H1 (cell line): ENCODE data around the gene FAM240A. TPM values are rescaled to one million over a fixed set of nuclear protein-coding genes. Genes with fewer than 3 reads are reported as not detected.

Source experiments
- BRCA1 ChIP-seq: IDR thresholded peaks from 2 replicates; pipeline ENCODE4 v1.6.1; 2012; ENCODE audit warnings: low read depth, low read length, improper control_type of control experiment
- CHD7 ChIP-seq: fragments of 300-600 bp; sonication (generic); IDR thresholded peaks from 2 replicates; pipeline ENCODE4 v1.7.1; 2012; ENCODE audit warnings: low read length, moderate library complexity, mild to moderate bottlenecking, inconsistent platforms; ENCODE audit not compliant: insufficient replicate concordance
- GABPA ChIP-seq: IDR thresholded peaks from 2 replicates; pipeline ENCODE4 v1.6.1; 2011; ENCODE audit warnings: mild to moderate bottlenecking, low read length, moderate library complexity, borderline replicate concordance; ENCODE audit not compliant: insufficient read depth
- JUN ChIP-seq: IDR thresholded peaks from 2 replicates; pipeline ENCODE4 v1.6.1; 2011; ENCODE audit warnings: low read depth, mild to moderate bottlenecking, improper control_type of control experiment, low read length
- KDM4A ChIP-seq: IDR thresholded peaks from one replicate; pipeline ENCODE4 v1.7.1; 2012; ENCODE audit warnings: low read depth, mild to moderate bottlenecking, moderate library complexity, low read length, inconsistent platforms; ENCODE audit not compliant: severe bottlenecking
- RBBP5 ChIP-seq: IDR thresholded peaks from 2 replicates; pipeline ENCODE4 v1.7.1; 2012; ENCODE audit warnings: low read depth, mild to moderate bottlenecking, inconsistent platforms, low read length, moderate library complexity, borderline replicate concordance
- TAF1 ChIP-seq: IDR thresholded peaks from 2 replicates; pipeline ENCODE4 v1.6.1; 2011; ENCODE audit warnings: mild to moderate bottlenecking, low read depth, low read length
- TEAD4 ChIP-seq: IDR thresholded peaks from 2 replicates; pipeline ENCODE4 v1.6.1; 2012; ENCODE audit warnings: low read depth, low read length, inconsistent platforms, mixed read lengths
- USF2 ChIP-seq: IDR thresholded peaks from 2 replicates; pipeline ENCODE4 v1.6.1; 2011; ENCODE audit warnings: low read length, improper control_type of control experiment
- polyA plus RNA-seq, 7 experiments: library from polyadenylated mRNA; depleted of rRNA in 3 of 7; stranded (reverse) in 5 of 7; unstranded in 2 of 7; fragments of >200 nt in 5 of 7; fragments of 200-250 nt in 2 of 7; gene quantifications; 1 replicate in 5 of 7; 2 replicates in 1 of 7; 4 replicates in 1 of 7; pipeline versions ENCODE4 v1.2.1 to v1.2.3, GENCODE V29; 2011 to 2013; ENCODE audit warnings: missing spikeins in 2 of 7, mixed read lengths in 2 of 7
- total RNA-seq: library from RNA; stranded (reverse); fragmentation: NEBNext Ultra II Directional; extraction: Animal tissue kit (Norgen Biotek cat#: 25700); gene quantifications from 2 replicates; pipeline ENCODE4 v1.2.1, GENCODE V29; 2021
- TF ChIP-seq, protein P1 (sequence below): IDR thresholded peaks from 2 replicates; pipeline ENCODE4 v1.6.1; 2012; ENCODE audit warnings: inconsistent platforms

FAM240A gene
- total and polyA plus RNA-seq, 2 of the 8 experiments (the other 6 are each of a cell fraction or from before 2014, with no cell fraction given) = 0.08 TPM; not detected in 1

- no peak for TF ChIP-seq CHD7
- TF ChIP-seq JUN = no peak
- TF ChIP-seq, protein P1, sequence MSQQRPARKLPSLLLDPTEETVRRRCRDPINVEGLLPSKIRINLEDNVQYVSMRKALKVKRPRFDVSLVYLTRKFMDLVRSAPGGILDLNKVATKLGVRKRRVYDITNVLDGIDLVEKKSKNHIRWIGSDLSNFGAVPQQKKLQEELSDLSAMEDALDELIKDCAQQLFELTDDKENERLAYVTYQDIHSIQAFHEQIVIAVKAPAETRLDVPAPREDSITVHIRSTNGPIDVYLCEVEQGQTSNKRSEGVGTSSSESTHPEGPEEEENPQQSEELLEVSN = no peak
- TF ChIP-seq TEAD4 = no peak
- TF ChIP-seq KDM4A = no peak
- TF ChIP-seq BRCA1 = no peak
- no peak for TF ChIP-seq TAF1
- no peak for TF ChIP-seq GABPA
- no peak for TF ChIP-seq USF2
- TF ChIP-seq RBBP5 = no peak
These were observed 12.7 kb upstream of the FAM240A start (continued) for GRCh38 chr3:46599590-46599989.
